H1 (cell line): ENCODE results near the gene DCLK1. TPM values are rescaled to one million over a fixed set of nuclear protein-coding genes. Genes with fewer than 3 reads are reported as not detected.

Experiments used
- CTCF ChIA-PET: fragments of 300-600 bp; sonication (Branson Sonifier 250); formaldehyde crosslinking; loops from one replicate; lab custom pipeline; 2021; ENCODE audit not compliant: partially characterized antibody; lab: Charles Lee
- POLR2A ChIA-PET: fragments of 300-600 bp; sonication (Branson Sonifier 250); formaldehyde crosslinking; loops from one replicate; lab custom pipeline; 2021; ENCODE audit warnings: inconsistent platforms; ENCODE audit not compliant: partially characterized antibody; lab: Charles Lee
- DNase-seq, 2 experiments: peaks; one replicate each; pipeline versions ENCODE4 v3.0.0 to v3.0.0-alpha.2; 2010 to 2022; ENCODE audit warnings: low spot score in 2 of 2, low read depth in 1 of 2, mixed read lengths in 1 of 2
- FAIRE-seq: peaks from 2 replicates; lab custom pipeline; 2011; peaks lifted over from hg19 to GRCh38; lab: Jason Lieb, UNC
- H2AFZ ChIP-seq: 2 replicates; pipeline ENCODE4 v1.8.1; 2012; ENCODE audit warnings: low read length, inconsistent platforms
- H2AK5ac ChIP-seq: 2 replicates; pipeline ENCODE4 v1.6.1; 2013; ENCODE audit warnings: low read depth, low read length
- H2BK120ac ChIP-seq: replicated peaks from 2 replicates; pipeline ENCODE3; 2013; ENCODE audit warnings: low read depth, low read length, inconsistent platforms
- H2BK12ac ChIP-seq: 2 replicates; pipeline ENCODE4 v1.6.1; 2013; ENCODE audit warnings: low read depth, low read length
- H2BK15ac ChIP-seq: 2 replicates; pipeline ENCODE4 v1.6.1; 2013; ENCODE audit warnings: low read length
- H2BK20ac ChIP-seq: 2 replicates; pipeline ENCODE4 v1.6.1; 2013; ENCODE audit warnings: low read length
- H2BK5ac ChIP-seq: 2 replicates; pipeline ENCODE4 v1.6.1; 2013; ENCODE audit warnings: low read depth, low read length
- H3K14ac ChIP-seq: 2 replicates; pipeline ENCODE4 v1.6.1; 2013; ENCODE audit warnings: inconsistent platforms; ENCODE audit not compliant: insufficient read length
- H3K18ac ChIP-seq: 2 replicates; pipeline ENCODE4 v1.6.1; 2013; ENCODE audit warnings: low read length; ENCODE audit errors: extremely low read depth
- H3K23ac ChIP-seq: 2 replicates; pipeline ENCODE4 v1.6.1; 2013; ENCODE audit warnings: inconsistent platforms; ENCODE audit not compliant: insufficient read length
- H3K23me2 ChIP-seq: 2 replicates; pipeline ENCODE4 v1.6.1; 2013; ENCODE audit warnings: low read depth, low read length
- H3K27ac ChIP-seq: 2 replicates; pipeline ENCODE4 v1.6.1; 2011; ENCODE audit warnings: low read depth, low read length, inconsistent platforms
- H3K27me3 ChIP-seq, 4 experiments: replicated peaks in 1 of 4; 1 replicate in 1 of 4; 2 replicates in 3 of 4; pipeline versions ENCODE4 v1.6.1 to v1.8.1; 2011 to 2013; ENCODE audit warnings: low read length in 3 of 4, mild to moderate bottlenecking in 3 of 4, inconsistent platforms in 2 of 4, mixed read lengths in 2 of 4, moderate library complexity in 1 of 4; ENCODE audit not compliant: control insufficient read depth in 3 of 4, insufficient read depth in 3 of 4; ENCODE audit errors: extremely low read depth in 1 of 4
- H3K36me3 ChIP-seq, 4 experiments: 2 replicates each; pipeline versions ENCODE4 v1.6.1 to v1.8.1; 2011 to 2013; ENCODE audit warnings: mild to moderate bottlenecking in 4 of 4, low read length in 3 of 4, moderate library complexity in 2 of 4, control low read depth in 1 of 4, inconsistent platforms in 1 of 4; ENCODE audit not compliant: insufficient read depth in 4 of 4, control insufficient read depth in 2 of 4
- H3K4ac ChIP-seq: replicated peaks from 2 replicates; pipeline ENCODE3; 2013; ENCODE audit warnings: low read length, low read depth, mixed read lengths, inconsistent platforms; ENCODE audit not compliant: insufficient read length
- H3K4me1 ChIP-seq, 4 experiments: replicated peaks in 1 of 4; 1 replicate in 1 of 4; 2 replicates in 3 of 4; pipeline versions ENCODE4 v1.6.1 to v1.8.1; 2011 to 2013; ENCODE audit warnings: low read length in 3 of 4, inconsistent platforms in 2 of 4, mixed read lengths in 1 of 4; ENCODE audit not compliant: insufficient read depth in 4 of 4, control insufficient read depth in 3 of 4
- H3K4me2 ChIP-seq, 2 experiments: 2 replicates each; pipeline versions ENCODE4 v1.6.1 to v1.8.1; 2011 to 2013; ENCODE audit warnings: low read depth in 2 of 2, low read length in 2 of 2, control low read depth in 1 of 2, inconsistent platforms in 1 of 2, mild to moderate bottlenecking in 1 of 2; ENCODE audit not compliant: insufficient read depth in 1 of 2
- H3K4me3 ChIP-seq, 4 experiments: fragments of 200-600, 300-600 bp in 1 of 4; sonication (generic), shearing (Covaris generic), sonication (Bioruptor Twin) in 1 of 4; 2 replicates each; pipeline versions ENCODE4 v1.5.1 to v1.8.1; 2011 to 2016; ENCODE audit warnings: low read length in 4 of 4, low read depth in 3 of 4, control low read depth in 2 of 4, inconsistent platforms in 2 of 4, mild to moderate bottlenecking in 2 of 4, mixed read lengths in 1 of 4, moderate library complexity in 1 of 4; ENCODE audit not compliant: insufficient read depth in 2 of 4; ENCODE audit errors: extremely low read depth in 1 of 4
- H3K56ac ChIP-seq: replicated peaks from 2 replicates; pipeline ENCODE3; 2013; ENCODE audit warnings: low read depth, mild to moderate bottlenecking, mixed read lengths, low read length, inconsistent platforms; ENCODE audit not compliant: insufficient read length
- H3K79me1 ChIP-seq: 2 replicates; pipeline ENCODE4 v1.6.1; 2013; ENCODE audit warnings: low read depth, low read length, control low read depth
- H3K79me2 ChIP-seq, 2 experiments: 2 replicates each; pipeline versions ENCODE4 v1.6.1 to v1.8.1; 2012 to 2013; ENCODE audit warnings: low read length in 2 of 2, mild to moderate bottlenecking in 2 of 2, inconsistent platforms in 1 of 2; ENCODE audit not compliant: insufficient read depth in 2 of 2, control insufficient read depth in 1 of 2
- H3K9ac ChIP-seq, 4 experiments: replicated peaks in 1 of 4; 1 replicate in 1 of 4; 2 replicates in 3 of 4; pipeline versions ENCODE4 v1.6.1 to v1.8.1; 2011 to 2013; ENCODE audit warnings: low read depth in 3 of 4, low read length in 3 of 4, control low read depth in 2 of 4, mild to moderate bottlenecking in 2 of 4, moderate library complexity in 2 of 4, inconsistent platforms in 1 of 4; ENCODE audit errors: extremely low read depth in 1 of 4
- H3K9me3 ChIP-seq, 2 experiments: 2 replicates each; pipeline versions ENCODE4 v1.6.1 to v1.8.1; 2012 to 2013; ENCODE audit warnings: mild to moderate bottlenecking in 2 of 2, moderate library complexity in 2 of 2, control low read depth in 1 of 2, inconsistent platforms in 1 of 2, low read depth in 1 of 2, low read length in 1 of 2, mixed read lengths in 1 of 2; ENCODE audit not compliant: insufficient read depth in 2 of 2
- H4K20me1 ChIP-seq, 2 experiments: replicated peaks in 1 of 2; 2 replicates each; pipeline versions ENCODE3 to v1.8.1; 2011 to 2013; ENCODE audit warnings: inconsistent platforms in 2 of 2, low read length in 2 of 2, mild to moderate bottlenecking in 1 of 2; ENCODE audit not compliant: insufficient read depth in 2 of 2, control insufficient read depth in 1 of 2
- H4K5ac ChIP-seq: 2 replicates; pipeline ENCODE4 v1.6.1; 2013; ENCODE audit warnings: low read length, low read depth, mixed read lengths, inconsistent platforms; ENCODE audit not compliant: insufficient read length
- H4K8ac ChIP-seq: 2 replicates; pipeline ENCODE4 v1.8.0; 2013; ENCODE audit warnings: mild to moderate bottlenecking, moderate library complexity, low read length, inconsistent platforms; ENCODE audit not compliant: insufficient read depth; ENCODE audit errors: extremely low read depth
- H4K91ac ChIP-seq: replicated peaks from 2 replicates; pipeline ENCODE3; 2013; ENCODE audit warnings: low read length, mixed read lengths, inconsistent platforms; ENCODE audit not compliant: insufficient read length
- HDAC2 ChIP-seq, 2 experiments: fragments of 300-600 bp in 1 of 2; sonication (generic) in 1 of 2; IDR thresholded peaks; 2 replicates each; pipeline ENCODE4 v1.6.1; 2011 to 2012; ENCODE audit warnings: low read depth in 2 of 2, low read length in 2 of 2, mild to moderate bottlenecking in 2 of 2, moderate library complexity in 2 of 2, borderline replicate concordance in 1 of 2, inconsistent platforms in 1 of 2
- KDM4A ChIP-seq: IDR thresholded peaks from one replicate; pipeline ENCODE4 v1.7.1; 2012; ENCODE audit warnings: low read depth, mild to moderate bottlenecking, moderate library complexity, low read length, inconsistent platforms; ENCODE audit not compliant: severe bottlenecking
- WGBS, 2 experiments: shearing (Covaris generic) in 1 of 2; methylation state at CpG; one replicate each; pipeline versions ENCODE4 v1.1.6 to v1.1.7; 2013 to 2015; ENCODE audit warnings: low lambda C conversion rate in 2 of 2, mixed read lengths in 2 of 2, inconsistent platforms in 1 of 2, low coverage in 1 of 2, missing lambda C conversion rate in 1 of 2; ENCODE audit not compliant: insufficient replicate concordance in 2 of 2, insufficient coverage in 1 of 2, insufficient read length in 1 of 2; ENCODE audit errors: extremely low coverage in 1 of 2, missing lambda C conversion rate in 1 of 2; 5-methylcytosine and 5-hydroxymethylcytosine counted together
- polyA plus RNA-seq, 7 experiments: library from polyadenylated mRNA; depleted of rRNA in 3 of 7; stranded (reverse) in 5 of 7; unstranded in 2 of 7; fragments of >200 nt in 5 of 7; fragments of 200-250 nt in 2 of 7; gene quantifications; 1 replicate in 5 of 7; 2 replicates in 1 of 7; 4 replicates in 1 of 7; pipeline versions ENCODE4 v1.2.1 to v1.2.3, GENCODE V29; 2011 to 2013; ENCODE audit warnings: missing spikeins in 2 of 7, mixed read lengths in 2 of 7
- total RNA-seq: library from RNA; stranded (reverse); fragmentation: NEBNext Ultra II Directional; extraction: Animal tissue kit (Norgen Biotek cat#: 25700); gene quantifications from 2 replicates; pipeline ENCODE4 v1.2.1, GENCODE V29; 2021

DCLK1 gene
- total and polyA plus RNA-seq, 2 of the 8 experiments (the other 6 are each of a cell fraction or from before 2014, with no cell fraction given): 22.8 to 41.0 TPM

GRCh38 chr13:35722458-35723052 lies 408.6 kb downstream of the DCLK1 start:
- no peak overlapping the region for H3K56ac ChIP-seq
- H3K14ac ChIP-seq: no peak overlapping the region
- H3K4me2 ChIP-seq: no peak overlapping the region
- 80% methylated on average over 9 of the region's 9 CpGs; no CpG with 5 or more reads in 1 of the 2 experiments for WGBS, 2 experiments
- no peaks in the 10 kb centered on the region for H3K23me2 ChIP-seq
- no peak overlapping the region for H3K4ac ChIP-seq
- no peak overlapping the region for H2BK5ac ChIP-seq
- H3K18ac ChIP-seq: no peak overlapping the region
- H3K79me1 ChIP-seq: no peaks in the 10 kb centered on the region
- H3K4me1 ChIP-seq: no peaks in the 10 kb centered on the region
- ChIA-PET CTCF (interaction anchor here (0.6 to 4.4 kb wide), 14 partner anchors 8 to 543 kb away, joined by 3 to 17 read pairs (median 4); no protein-coding TSS in a partner anchor), POLR2A (no interaction called here)
- no peak overlapping the region for H2BK20ac ChIP-seq
- no peak overlapping the region for H2BK120ac ChIP-seq
- H2BK15ac ChIP-seq: no peak overlapping the region
- H2BK12ac ChIP-seq: no peak overlapping the region
- no peak for FAIRE-seq
- no peaks in the 10 kb centered on the region for H4K20me1 ChIP-seq
- H3K36me3 ChIP-seq: no peaks in the 10 kb centered on the region
- no peak overlapping the region for H3K23ac ChIP-seq
- no peak overlapping the region for H4K91ac ChIP-seq
- no peak overlapping the region for H2AK5ac ChIP-seq
- H3K27me3 ChIP-seq: no peaks in the 10 kb centered on the region
- H4K5ac ChIP-seq: no peak overlapping the region
- H3K79me2 ChIP-seq: no peaks in the 10 kb centered on the region
- H3K4me3 ChIP-seq: no peak overlapping the region
- no peaks in the 10 kb centered on the region for H3K9me3 ChIP-seq
- H3K27ac ChIP-seq: no peak overlapping the region
- no peak overlapping the region for H2AFZ ChIP-seq
- no peak for DNase-seq
- no peak overlapping the region for H3K9ac ChIP-seq
- H4K8ac ChIP-seq: no peak overlapping the region
- no peak for TF ChIP-seq KDM4A
- no peak for TF ChIP-seq HDAC2 (IDR thresholded peaks at IDR 0.05; ENCODE audit: borderline replicate concordance in 1 of 2, low read depth in 2 of 2, low read length in 2 of 2)
